SJCRH30 (cell line): Measurements from ENCODE around the gene OR10P1. TPM values are rescaled to one million over a fixed set of nuclear protein-coding genes. Genes with fewer than 3 reads are reported as not detected.
"Not testable (repeated sequence)": the region's sequence is repeated elsewhere in the genome, so short reads cannot be mapped to it uniquely, and the experiment has no call there.

ENCODE experiments used
- DNase-seq, 2 experiments: peaks; one replicate each; pipeline ENCODE4 v3.0.0-alpha.2; 2015 to 2020
- H3K27ac ChIP-seq: fragments of 250-450 bp; sonication (Bioruptor Pico); 2 replicates; pipeline ENCODE4 v1.5.1; 2020; ENCODE audit warnings: mild to moderate bottlenecking, moderate library complexity
- H3K27me3 ChIP-seq: fragments of 250-450 bp; sonication (Bioruptor Pico); 2 replicates; pipeline ENCODE4 v1.5.1; 2020; ENCODE audit warnings: mild to moderate bottlenecking, moderate library complexity
- H3K36me3 ChIP-seq: fragments of 250-450 bp; sonication (Bioruptor Pico); 2 replicates; pipeline ENCODE4 v1.5.1; 2020; ENCODE audit warnings: mild to moderate bottlenecking, moderate library complexity
- H3K4me1 ChIP-seq: fragments of 250-450 bp; sonication (Bioruptor Pico); 2 replicates; pipeline ENCODE4 v1.5.1; 2020; ENCODE audit warnings: mild to moderate bottlenecking, moderate library complexity
- H3K4me3 ChIP-seq: fragments of 250-450 bp; sonication (Bioruptor Pico); 2 replicates; pipeline ENCODE4 v1.5.1; 2020; ENCODE audit warnings: mild to moderate bottlenecking, moderate library complexity
- H3K9me3 ChIP-seq: fragments of 250-450 bp; sonication (Bioruptor Pico); replicated peaks from 2 replicates; pipeline ENCODE4 v1.5.1; 2020; ENCODE audit warnings: mild to moderate bottlenecking, moderate library complexity
- total RNA-seq: library from RNA; depleted of rRNA; stranded (reverse); fragments of >200 nt; shearing (Covaris generic); gene quantifications from 2 replicates; pipeline ENCODE4 v1.2.3, GENCODE V29; 2014

Gene OR10P1
- total RNA-seq, 1 experiment from 2014 or later, result not detected

GRCh38 chr12:55637467-55637866 lies 775 bp downstream of the OR10P1 start:
- H3K27me3 ChIP-seq, result no peaks in the 10 kb centered on the region
- no peak overlapping the region for H3K4me3 ChIP-seq
- no peaks in the 10 kb centered on the region for H3K9me3 ChIP-seq
- H3K27ac ChIP-seq, result no peak overlapping the region
- no peak for DNase-seq
- no peaks in the 10 kb centered on the region for H3K36me3 ChIP-seq
- no peaks in the 10 kb centered on the region for H3K4me1 ChIP-seq

GRCh38 chr12:55641595-55641994 lies 4.9 kb downstream of the OR10P1 start:
- H3K36me3 ChIP-seq, result no peaks in the 10 kb centered on the region
- no peak for DNase-seq
- H3K27ac ChIP-seq, result no peak overlapping the region
- no peaks in the 10 kb centered on the region for H3K9me3 ChIP-seq
- no peaks in the 10 kb centered on the region for H3K4me1 ChIP-seq
- H3K27me3 ChIP-seq, result no peaks in the 10 kb centered on the region
- H3K4me3 ChIP-seq, result no peak overlapping the region

GRCh38 chr12:55642267-55642666 lies 5.6 kb downstream of the OR10P1 start:
- Histone ChIP-seq H3K4me1 (no peaks in the 10 kb centered on the region), H3K4me3 (no peak overlapping the region), H3K9me3 (no peaks in the 10 kb centered on the region), H3K27ac (no peak overlapping the region), H3K36me3 (no peaks in the 10 kb centered on the region), H3K27me3 (no peaks in the 10 kb centered on the region)
- no peak for DNase-seq

- no peaks in the 10 kb centered on the region for H3K27me3 ChIP-seq
- no peak overlapping the region for H3K4me3 ChIP-seq
- H3K27ac ChIP-seq, result no peak overlapping the region
- H3K4me1 ChIP-seq, result no peaks in the 10 kb centered on the region
- no peak for DNase-seq
- H3K36me3 ChIP-seq, result no peaks in the 10 kb centered on the region
- no peaks in the 10 kb centered on the region for H3K9me3 ChIP-seq
These were observed 6.0 kb downstream of the OR10P1 start for GRCh38 chr12:55642669-55643068.

GRCh38 chr12:55644591-55644990 lies 7.9 kb downstream of the OR10P1 start:
- no peaks in the 10 kb centered on the region for H3K4me1 ChIP-seq
- no peaks in the 10 kb centered on the region for H3K36me3 ChIP-seq
- no peaks in the 10 kb centered on the region for H3K27me3 ChIP-seq
- no peak overlapping the region for H3K27ac ChIP-seq
- no peaks in the 10 kb centered on the region; the same call in 1 of the 2 replicates for H3K9me3 ChIP-seq
- no peak overlapping the region for H3K4me3 ChIP-seq
- DNase-seq, result no peak

GRCh38 chr12:55647027-55647426 lies 10.3 kb downstream of the OR10P1 start:
- Histone ChIP-seq H3K27me3 (no peaks in the 10 kb centered on the region), H3K4me1 (no peaks in the 10 kb centered on the region), H3K4me3 (no peak overlapping the region), H3K27ac (no peak overlapping the region), H3K36me3 (no peaks in the 10 kb centered on the region), H3K9me3 (no peaks in the 10 kb centered on the region; the same call in 1 of the 2 replicates)
- DNase-seq, result no peak

- not testable (repeated sequence) for H3K4me3 ChIP-seq, H3K36me3 ChIP-seq, H3K9me3 ChIP-seq, DNase-seq, H3K27ac ChIP-seq, H3K27me3 ChIP-seq
- H3K4me1 ChIP-seq, result peaks cover 13% of the 10 kb centered on the region
These were observed 14.1 kb downstream of the OR10P1 start for GRCh38 chr12:55650620-55651298.

- no peaks in the 10 kb centered on the region for H3K27me3 ChIP-seq
- peaks cover 15% of the 10 kb centered on the region for H3K4me1 ChIP-seq
- no peaks in the 10 kb centered on the region for H3K36me3 ChIP-seq
- no peak for DNase-seq
- no peaks in the 10 kb centered on the region; the same call in 1 of the 2 replicates for H3K9me3 ChIP-seq
- H3K4me3 ChIP-seq, result no peak overlapping the region
- H3K27ac ChIP-seq, result no peak overlapping the region
These were observed 14.6 kb downstream of the OR10P1 start for GRCh38 chr12:55651299-55651683.

GRCh38 chr12:55652352-55652751 lies 15.7 kb downstream of the OR10P1 start:
- no peak overlapping the region for H3K4me3 ChIP-seq
- H3K36me3 ChIP-seq, result no peaks in the 10 kb centered on the region

GRCh38 chr12:55653031-55653430 lies 16.3 kb downstream of the OR10P1 start:
- Histone ChIP-seq H3K36me3 (no peaks in the 10 kb centered on the region), H3K27ac (no peak overlapping the region), H3K9me3 (no peaks in the 10 kb centered on the region; the same call in 1 of the 2 replicates), H3K4me1 (peaks cover 16% of the 10 kb centered on the region), H3K4me3 (no peak overlapping the region), H3K27me3 (no peaks in the 10 kb centered on the region)
- no peak for DNase-seq

More at GRCh38 chr12:55652352-55652751, 15.7 kb downstream of the OR10P1 start:
- DNase-seq, result no peak
- Histone ChIP-seq H3K9me3 (no peaks in the 10 kb centered on the region; the same call in 1 of the 2 replicates), H3K4me1 (peaks cover 16% of the 10 kb centered on the region), H3K27ac (no peak overlapping the region), H3K27me3 (no peaks in the 10 kb centered on the region)

GRCh38 chr12:55654511-55655214 lies 18.0 kb downstream of the OR10P1 start:
- Histone ChIP-seq H3K4me3 (peak overlapping the region; percentile 3; the same call in 1 of the 2 replicates), H3K27ac (peak overlapping the region; percentile 68), H3K9me3 (no peaks in the 10 kb centered on the region), H3K4me1 (peaks cover 16% of the 10 kb centered on the region), H3K27me3 (no peaks in the 10 kb centered on the region), H3K36me3 (no peaks in the 10 kb centered on the region)
- peak; percentile 78 to 90 for DNase-seq

- H3K36me3 ChIP-seq, result no peaks in the 10 kb centered on the region
These were observed 20.5 kb downstream of the OR10P1 start for GRCh38 chr12:55657212-55657611.

GRCh38 chr12:55658212-55658611 lies 21.5 kb downstream of the OR10P1 start:
- Histone ChIP-seq H3K36me3 (no peaks in the 10 kb centered on the region), H3K4me3 (no peak overlapping the region), H3K27ac (no peak overlapping the region), H3K4me1 (peaks cover 16% of the 10 kb centered on the region), H3K9me3 (no peaks in the 10 kb centered on the region; the same call in 1 of the 2 replicates), H3K27me3 (no peaks in the 10 kb centered on the region)
- no peak for DNase-seq

More at GRCh38 chr12:55657212-55657611, 20.5 kb downstream of the OR10P1 start:
- Histone ChIP-seq H3K4me3 (no peak overlapping the region), H3K27ac (no peak overlapping the region), H3K9me3 (no peaks in the 10 kb centered on the region; the same call in 1 of the 2 replicates), H3K27me3 (no peaks in the 10 kb centered on the region), H3K4me1 (peaks cover 16% of the 10 kb centered on the region)
- no peak for DNase-seq

GRCh38 chr12:55658635-55659391 lies 22.1 kb downstream of the OR10P1 start:
- DNase-seq, result no peak
- Histone ChIP-seq H3K4me3 (no peak overlapping the region), H3K27ac (no peak overlapping the region), H3K9me3 (no peaks in the 10 kb centered on the region; the same call in 1 of the 2 replicates), H3K36me3 (no peaks in the 10 kb centered on the region), H3K27me3 (no peaks in the 10 kb centered on the region), H3K4me1 (peaks cover 16% of the 10 kb centered on the region)
